Left cardiac atrium (tissue), 4 donors: ENCODE measurements around the gene ERMARD. TPM values are rescaled to one million over a fixed set of nuclear protein-coding genes. Genes with fewer than 3 reads are reported as not detected.

Experiments
- ATAC-seq, 2 donors: fragments of 200-7000 bp; cut with Tn5 transposase; one replicate each; pipeline ENCODE4 v1.9.1; 2020; ENCODE audit warnings: mild to moderate bottlenecking in 2 of 2, moderate library complexity in 2 of 2
- DNase-seq: peaks from one replicate; pipeline ENCODE4 v3.0.0-alpha.2; 2020
- intact Hi-C, 2 donors: fragments of 100-400 bp; cut with DNase I; formaldehyde crosslinking; loops; one replicate each; pipeline versions ENCODE4 v1.14.1 to v1.15.1; 2022 to 2023
- total RNA-seq, 2 donors: library from RNA; stranded (reverse); fragmentation: NEBNext Ultra II Directional; extraction: Animal tissue kit (Norgen Biotek cat#: 25700); gene quantifications; one replicate each; pipeline ENCODE4 v1.2.1, GENCODE V29; 2021
- donor health status: DM: no; HTN: yes; CAD: no.
- donor health status: DM: no; HTN: yes; CAD: no; lungs with severe emphysema.
- donor health status: DM: yes; HTN: yes; CAD: no.
- donor health status: Dilated cardiomyopathy.

The ERMARD gene
- total RNA-seq, 2 donors from 2014 or later, result 10.5 to 11.3 TPM

GRCh38 chr6:169809386-169809785 is 58.0 kb downstream of the ERMARD start:
- intact Hi-C loops, result no loop called here
- ATAC-seq, result no peak
- DNase-seq, result no peak

- DNase-seq (no peak), ATAC-seq (no peak)
- intact Hi-C loops, result no loop called here
Measured at GRCh38 chr6:169810066-169810989, 58.9 kb downstream of the ERMARD start.

GRCh38 chr6:169811072-169811471 is 59.6 kb downstream of the ERMARD start:
- intact Hi-C loops, result no loop called here
- no peak for ATAC-seq
- no peak for DNase-seq

- intact Hi-C loops, result no loop called here
- ATAC-seq, result no peak
- no peak for DNase-seq
Measured at GRCh38 chr6:169811521-169812256, 60.3 kb downstream of the ERMARD start.

- ATAC-seq, result no peak
- intact Hi-C loops, result no loop called here
Measured at GRCh38 chr6:169812257-169812644, 60.8 kb downstream of the ERMARD start.

GRCh38 chr6:169813969-169814368 is 62.5 kb downstream of the ERMARD start:
- ATAC-seq, result no peak
- intact Hi-C loops, result no loop called here

More at GRCh38 chr6:169812257-169812644, 60.8 kb downstream of the ERMARD start:
- DNase-seq, result no peak

GRCh38 chr6:169816054-169816453 is 64.6 kb downstream of the ERMARD start:
- intact Hi-C loops, result no loop called here
- DNase-seq (no peak), ATAC-seq (no peak)

More at GRCh38 chr6:169813969-169814368, 62.5 kb downstream of the ERMARD start:
- no peak for DNase-seq

GRCh38 chr6:169816975-169817374 is 65.6 kb downstream of the ERMARD start:
- no peak for ATAC-seq
- intact Hi-C loops, result no loop called here
- no peak for DNase-seq

- no peak for DNase-seq
- intact Hi-C loops, result no loop called here
- ATAC-seq, result no peak
Measured at GRCh38 chr6:169820358-169820757, 68.9 kb downstream of the ERMARD start.

- intact Hi-C loops, result no loop called here
- ATAC-seq, result peak in 1 of 2 donors; percentile 50
- DNase-seq, result no peak
Measured at GRCh38 chr6:169824021-169824420, 72.6 kb downstream of the ERMARD start.

GRCh38 chr6:169824848-169825557 is 73.6 kb downstream of the ERMARD start:
- DNase-seq, result no peak
- ATAC-seq, result no peak
- intact Hi-C loops, result no loop called here

- DNase-seq, result no peak
- ATAC-seq, result no peak
- intact Hi-C loops, result no loop called here
Measured at GRCh38 chr6:169825558-169826225, 74.3 kb downstream of the ERMARD start.

GRCh38 chr6:169826697-169827096 is 75.3 kb downstream of the ERMARD start:
- DNase-seq (no peak), ATAC-seq (no peak)
- intact Hi-C loops, result no loop called here

GRCh38 chr6:169827290-169827717 is 75.9 kb downstream of the ERMARD start:
- intact Hi-C loops, result no loop called here
- no peak for DNase-seq
- no peak for ATAC-seq

- ATAC-seq, result no peak
- DNase-seq, result no peak
- intact Hi-C loops, result no loop called here
Measured at GRCh38 chr6:169828176-169828575, 76.8 kb downstream of the ERMARD start.

- intact Hi-C loops, result loop anchor here (1.0 to 10.0 kb wide), 5 partner anchors 125 to 701 kb away; partner anchors contain the start of gene DLL1 (in 2 of the 2)
Measured at GRCh38 chr6:169829786-169830185, 78.4 kb downstream of the ERMARD start.

GRCh38 chr6:169830876-169831275 is 79.5 kb downstream of the ERMARD start:
- ATAC-seq (no peak), DNase-seq (no peak)
- intact Hi-C loops, result loop anchor here (1.0 to 10.0 kb wide), 5 partner anchors 124 to 699 kb away; partner anchors contain the start of gene DLL1 (in 2 of the 2)

More at GRCh38 chr6:169829786-169830185, 78.4 kb downstream of the ERMARD start:
- ATAC-seq (no peak), DNase-seq (no peak)
